Measurements from ENCODE around the gene DNAH2. TPM values are rescaled to one million over a fixed set of nuclear protein-coding genes. Genes with fewer than 3 reads are reported as not detected.

Gene DNAH2
- under 0.01 and 0.88 TPM in 2 replicates for total RNA-seq

- Histone ChIP-seq H2AFZ (ENCODE audit: low read length) (peak within 1 kb of the TSS; percentile 88), H4K20me1 (ENCODE audit: insufficient read depth, low read length) (no peaks in the 10 kb centered on the region), H3K4me1 (ENCODE audit: insufficient read depth, low read length) (peaks cover 16% of the 10 kb centered on the region), H3K4me3 (ENCODE audit: insufficient read depth, low read length) (peak within 1 kb of the TSS; percentile 79), H3K79me2 (ENCODE audit: insufficient read depth, low read length) (no peaks in the 10 kb centered on the region), H3K27ac (ENCODE audit: low read depth, low read length) (no peak within 1 kb of the TSS), H3K36me3 (ENCODE audit: insufficient read depth, low read length) (no peaks in the 10 kb centered on the region), H3K9me3 (ENCODE audit: low read depth, low read length) (no peaks in the 10 kb centered on the region), H3K4me2 (ENCODE audit: insufficient read depth, low read length) (peak within 1 kb of the TSS; percentile 76), H3K27me3 (ENCODE audit: insufficient read depth, low read length) (peaks cover 58% of the 10 kb centered on the region)
- peak; percentile 45 for TF ChIP-seq CTCF (IDR thresholded peaks at IDR 0.05; ENCODE audit: extremely low read depth, low read depth, low read length)
- peak; percentile 96 for DNase-seq (ENCODE audit: insufficient read length, low spot score, missing footprints)
Measured at GRCh38 chr17:7716901-7717755, at the start of gene DNAH2. TSS of gene DNAH2 (plus strand) at chr17:7717744. CDS start at chr17:7719735, 1,991 bp downstream.

- no peak overlapping the region for H3K4me2 ChIP-seq (ENCODE audit: insufficient read depth, low read length)
Measured at GRCh38 chr17:7668482-7668881, 49.1 kb upstream of the DNAH2 start.

GRCh38 chr17:7673239-7673638, 44.3 kb upstream of the DNAH2 start:
- H3K4me2 ChIP-seq (ENCODE audit: insufficient read depth, low read length), result no peak overlapping the region
- peaks cover 34% of the 10 kb centered on the region for H3K36me3 ChIP-seq (ENCODE audit: insufficient read depth, low read length)
- no peak overlapping the region for H2AFZ ChIP-seq (ENCODE audit: low read length)
- H3K4me1 ChIP-seq (ENCODE audit: insufficient read depth, low read length), result no peaks in the 10 kb centered on the region
- no peaks in the 10 kb centered on the region for H3K27me3 ChIP-seq (ENCODE audit: insufficient read depth, low read length)
- H4K20me1 ChIP-seq (ENCODE audit: insufficient read depth, low read length), result no peaks in the 10 kb centered on the region
- H3K4me3 ChIP-seq (ENCODE audit: insufficient read depth, low read length), result no peak overlapping the region
- no peak overlapping the region for H3K27ac ChIP-seq (ENCODE audit: low read depth, low read length)
- H3K79me2 ChIP-seq (ENCODE audit: insufficient read depth, low read length), result no peaks in the 10 kb centered on the region
- H3K9me3 ChIP-seq (ENCODE audit: low read depth, low read length), result peaks cover 3% of the 10 kb centered on the region
- TF ChIP-seq CTCF (IDR thresholded peaks at IDR 0.05; ENCODE audit: extremely low read depth, low read depth, low read length), result no peak
- DNase-seq (ENCODE audit: insufficient read length, low spot score, missing footprints), result no peak

More at GRCh38 chr17:7668482-7668881, 49.1 kb upstream of the DNAH2 start:
- no peaks in the 10 kb centered on the region for H3K4me1 ChIP-seq (ENCODE audit: insufficient read depth, low read length)
- no peaks in the 10 kb centered on the region for H4K20me1 ChIP-seq (ENCODE audit: insufficient read depth, low read length)
- no peak overlapping the region for H3K4me3 ChIP-seq (ENCODE audit: insufficient read depth, low read length)
- no peaks in the 10 kb centered on the region for H3K27me3 ChIP-seq (ENCODE audit: insufficient read depth, low read length)
- no peak for DNase-seq (ENCODE audit: insufficient read length, low spot score, missing footprints)
- peaks cover 19% of the 10 kb centered on the region for H3K36me3 ChIP-seq (ENCODE audit: insufficient read depth, low read length)
- H2AFZ ChIP-seq (ENCODE audit: low read length), result no peak overlapping the region
- TF ChIP-seq CTCF (IDR thresholded peaks at IDR 0.05; ENCODE audit: extremely low read depth, low read depth, low read length), result no peak
- H3K9me3 ChIP-seq (ENCODE audit: low read depth, low read length), result peaks cover 1% of the 10 kb centered on the region
- no peak overlapping the region for H3K27ac ChIP-seq (ENCODE audit: low read depth, low read length)
- no peaks in the 10 kb centered on the region for H3K79me2 ChIP-seq (ENCODE audit: insufficient read depth, low read length)

- no peak for DNase-seq (ENCODE audit: insufficient read length, low spot score, missing footprints)
- TF ChIP-seq CTCF (IDR thresholded peaks at IDR 0.05; ENCODE audit: extremely low read depth, low read depth, low read length), result no peak
- Histone ChIP-seq H3K27ac (ENCODE audit: low read depth, low read length) (no peak overlapping the region), H3K79me2 (ENCODE audit: insufficient read depth, low read length) (peaks cover 3% of the 10 kb centered on the region), H3K36me3 (ENCODE audit: insufficient read depth, low read length) (peaks cover 31% of the 10 kb centered on the region), H3K4me2 (ENCODE audit: insufficient read depth, low read length) (no peak overlapping the region), H4K20me1 (ENCODE audit: insufficient read depth, low read length) (peaks cover 4% of the 10 kb centered on the region), H3K27me3 (ENCODE audit: insufficient read depth, low read length) (no peaks in the 10 kb centered on the region), H2AFZ (ENCODE audit: low read length) (no peak overlapping the region), H3K4me3 (ENCODE audit: insufficient read depth, low read length) (no peak overlapping the region), H3K4me1 (ENCODE audit: insufficient read depth, low read length) (no peaks in the 10 kb centered on the region), H3K9me3 (ENCODE audit: low read depth, low read length) (peaks cover 3% of the 10 kb centered on the region)
Measured at GRCh38 chr17:7674934-7675333, 42.6 kb upstream of the DNAH2 start.

Data from osteoblast (primary cell).